Panc1 (cell line): ENCODE results near the gene ACSM3. TPM values are rescaled to one million over a fixed set of nuclear protein-coding genes. Genes with fewer than 3 reads are reported as not detected.

Experiments used
- ATAC-seq: fragments of 200-7000 bp; cut with Tn5 transposase; 2 replicates; pipeline ENCODE4 v1.9.1; 2020; ENCODE audit warnings: mild to moderate bottlenecking, moderate library complexity
- BruUV-seq: library from RNA; stranded (reverse); fragments of 400-500 nt; replicated peaks from 2 replicates; lab custom pipeline; 2021; lab: Mats Ljungman, UMichigan
- CTCF ChIA-PET: fragments of 300-600 bp; sonication (Branson Sonifier 250); formaldehyde crosslinking; loops from one replicate; lab custom pipeline; 2022; ENCODE audit warnings: antibody characterized with exemption; lab: Charles Lee
- POLR2A ChIA-PET: fragments of 300-600 bp; sonication (Branson Sonifier 250); formaldehyde crosslinking; loops from one replicate; lab custom pipeline; 2022; ENCODE audit warnings: antibody characterized with exemption; lab: Charles Lee
- DNase-seq: peaks from one replicate; pipeline ENCODE4 v3.0.0-alpha.2; 2010; ENCODE audit warnings: low read depth, low spot score
- H3K27ac ChIP-seq: 2 replicates; pipeline ENCODE4 v1.5.1; 2011; ENCODE audit warnings: mild to moderate bottlenecking, low read length, inconsistent platforms
- H3K27me3 ChIP-seq: fragments of 200-500 bp; sonication (Bioruptor generic); 2 replicates; pipeline ENCODE4 v1.6.0; 2014; ENCODE audit warnings: low read length, inconsistent platforms; ENCODE audit not compliant: control insufficient read depth, insufficient read depth
- H3K36me3 ChIP-seq: fragments of 200-500 bp; sonication (Bioruptor generic); 2 replicates; pipeline ENCODE4 v1.5.1; 2014; ENCODE audit warnings: inconsistent platforms, mild to moderate bottlenecking, low read length, moderate library complexity; ENCODE audit not compliant: control insufficient read depth, insufficient read depth
- H3K4me1 ChIP-seq: 2 replicates; pipeline ENCODE4 v1.5.1; 2011; ENCODE audit warnings: inconsistent platforms, mild to moderate bottlenecking, low read length, moderate library complexity; ENCODE audit not compliant: control insufficient read depth, insufficient read depth
- H3K4me3 ChIP-seq, 2 experiments: 2 replicates each; pipeline ENCODE4 v1.5.1; 2011 to 2012; ENCODE audit warnings: low read depth in 2 of 2, low read length in 2 of 2, mild to moderate bottlenecking in 2 of 2, inconsistent platforms in 1 of 2, moderate library complexity in 1 of 2
- H3K9me3 ChIP-seq: fragments of 200-500 bp; sonication (Bioruptor generic); 2 replicates; pipeline ENCODE4 v1.5.1; 2014; ENCODE audit warnings: low read depth, mild to moderate bottlenecking, inconsistent platforms, low read length, moderate library complexity; ENCODE audit not compliant: control insufficient read depth, insufficient read depth
- CTCF ChIP-seq: fragments of 450-650 bp; IDR thresholded peaks from 2 replicates; pipeline ENCODE4 v1.5.1; 2017; ENCODE audit warnings: mild to moderate bottlenecking
- POLR2AphosphoS5 ChIP-seq: IDR thresholded peaks from 2 replicates; pipeline ENCODE4 v1.6.1; 2012; ENCODE audit warnings: mild to moderate bottlenecking, low read depth, low read length, moderate library complexity
- SIN3A ChIP-seq: IDR thresholded peaks from 2 replicates; pipeline ENCODE4 v1.6.1; 2012; ENCODE audit warnings: low read depth, mild to moderate bottlenecking, low read length, moderate library complexity, borderline replicate concordance; ENCODE audit not compliant: insufficient read depth
- TCF7L2 ChIP-seq: IDR thresholded peaks from 2 replicates; pipeline ENCODE4 v1.6.1; 2011; ENCODE audit warnings: mild to moderate bottlenecking, low read depth, low read length, inconsistent platforms
- in situ Hi-C: cut with HindIII; loops from 2 replicates; pipeline ENCODE4 v1.10.0; 2016; ENCODE audit warnings: low sequenced_read_pairs, low pct_unique_long_range_greater_than_20kb
- intact Hi-C: fragments of 100-400 bp; cut with micrococcal nuclease; formaldehyde crosslinking; loops from one replicate; pipeline ENCODE4 v1.10.0; 2022; ENCODE audit not compliant: unreplicated experiment
- total RNA-seq: library from RNA; stranded (reverse); gene quantifications from one replicate; pipeline ENCODE4 v1.2.1, GENCODE V29; 2021; ENCODE audit not compliant: unreplicated experiment
- TF ChIP-seq, protein P1 (sequence below), 2 experiments: IDR thresholded peaks; 2 replicates each; pipeline ENCODE4 v1.6.1; 2011 to 2012; ENCODE audit warnings: low read depth in 2 of 2, control low read depth in 1 of 2, low read length in 1 of 2, mild to moderate bottlenecking in 1 of 2, moderate library complexity in 1 of 2; ENCODE audit not compliant: insufficient read depth in 1 of 2

The ACSM3 gene
- total RNA-seq, 1 experiment from 2014 or later, result 0.44 TPM

- H3K9me3 ChIP-seq, result no peaks in the 10 kb centered on the region
- peak overlapping the region; percentile 76 to 97 for H3K4me3 ChIP-seq
- H3K27me3 ChIP-seq, result no peaks in the 10 kb centered on the region
- ChIA-PET POLR2A (no interaction called here), CTCF (interaction anchor here (0.7 kb wide), 1 partner anchor 243 kb away, joined by 4 read pairs; no protein-coding TSS in a partner anchor)
- peak overlapping the region; percentile 83 for H3K27ac ChIP-seq
- ATAC-seq, result no peak
- TF ChIP-seq SIN3A, result no peak
- TF ChIP-seq CTCF, result peak; percentile 71
- no peak for DNase-seq
- peaks cover 3% of the 10 kb centered on the region; the same call in 1 of the 2 replicates for H3K4me1 ChIP-seq
- TSS peak; percentile 61 for BruUV-seq
- in situ Hi-C loops (no loop called here), intact Hi-C loops (no loop called here)
- peaks cover 24% of the 10 kb centered on the region for H3K36me3 ChIP-seq
Measured at GRCh38 chr16:20740007-20740883, 23.6 kb upstream of the ACSM3 start.

- DNase-seq, result peak; percentile 50
- no TSS peak for BruUV-seq
- intact Hi-C loops, result no loop called here
Measured at GRCh38 chr16:20740901-20741521, 22.8 kb upstream of the ACSM3 start.

More at GRCh38 chr16:20740901-20741521, 22.8 kb upstream of the ACSM3 start:
- CTCF ChIA-PET, result no interaction called here
- Histone ChIP-seq H3K9me3 (no peaks in the 10 kb centered on the region), H3K4me1 (peaks cover 3% of the 10 kb centered on the region; the same call in 1 of the 2 replicates), H3K27me3 (no peaks in the 10 kb centered on the region), H3K27ac (peak overlapping the region; percentile 86), H3K36me3 (peaks cover 18% of the 10 kb centered on the region), H3K4me3 (peak overlapping the region; percentile 76 to 97)
- TF ChIP-seq CTCF, result no peak
- TF ChIP-seq POLR2AphosphoS5, result no peak
- no peak for TF ChIP-seq SIN3A
- TF ChIP-seq, protein P1, sequence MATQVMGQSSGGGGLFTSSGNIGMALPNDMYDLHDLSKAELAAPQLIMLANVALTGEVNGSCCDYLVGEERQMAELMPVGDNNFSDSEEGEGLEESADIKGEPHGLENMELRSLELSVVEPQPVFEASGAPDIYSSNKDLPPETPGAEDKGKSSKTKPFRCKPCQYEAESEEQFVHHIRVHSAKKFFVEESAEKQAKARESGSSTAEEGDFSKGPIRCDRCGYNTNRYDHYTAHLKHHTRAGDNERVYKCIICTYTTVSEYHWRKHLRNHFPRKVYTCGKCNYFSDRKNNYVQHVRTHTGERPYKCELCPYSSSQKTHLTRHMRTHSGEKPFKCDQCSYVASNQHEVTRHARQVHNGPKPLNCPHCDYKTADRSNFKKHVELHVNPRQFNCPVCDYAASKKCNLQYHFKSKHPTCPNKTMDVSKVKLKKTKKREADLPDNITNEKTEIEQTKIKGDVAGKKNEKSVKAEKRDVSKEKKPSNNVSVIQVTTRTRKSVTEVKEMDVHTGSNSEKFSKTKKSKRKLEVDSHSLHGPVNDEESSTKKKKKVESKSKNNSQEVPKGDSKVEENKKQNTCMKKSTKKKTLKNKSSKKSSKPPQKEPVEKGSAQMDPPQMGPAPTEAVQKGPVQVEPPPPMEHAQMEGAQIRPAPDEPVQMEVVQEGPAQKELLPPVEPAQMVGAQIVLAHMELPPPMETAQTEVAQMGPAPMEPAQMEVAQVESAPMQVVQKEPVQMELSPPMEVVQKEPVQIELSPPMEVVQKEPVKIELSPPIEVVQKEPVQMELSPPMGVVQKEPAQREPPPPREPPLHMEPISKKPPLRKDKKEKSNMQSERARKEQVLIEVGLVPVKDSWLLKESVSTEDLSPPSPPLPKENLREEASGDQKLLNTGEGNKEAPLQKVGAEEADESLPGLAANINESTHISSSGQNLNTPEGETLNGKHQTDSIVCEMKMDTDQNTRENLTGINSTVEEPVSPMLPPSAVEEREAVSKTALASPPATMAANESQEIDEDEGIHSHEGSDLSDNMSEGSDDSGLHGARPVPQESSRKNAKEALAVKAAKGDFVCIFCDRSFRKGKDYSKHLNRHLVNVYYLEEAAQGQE (IDR thresholded peaks at IDR 0.05; ENCODE audit: insufficient read depth in 1 of 2, low read depth in 2 of 2, low read length in 1 of 2), result no peak
- no peak for TF ChIP-seq TCF7L2
- peak; percentile 95 for ATAC-seq
- in situ Hi-C loops, result no loop called here
- POLR2A ChIA-PET, result no interaction called here
